Right lobe of liver (tissue), 4 donors: ENCODE measurements around the gene CA9.

Source experiments
- CTCF ChIP-seq, 4 donors: fragments of 200-600 bp in 3 of 4; fragments of 450-650 bp in 1 of 4; IDR thresholded peaks; one replicate each; pipeline versions ENCODE4 v1.5.1 to v1.8.0; 2016 to 2022; ENCODE audit warnings: antibody characterized with exemption in 4 of 4, mild to moderate bottlenecking in 2 of 4
- POLR2A ChIP-seq: fragments of 450-650 bp; IDR thresholded peaks from one replicate; pipeline ENCODE4 v1.6.1; 2017; ENCODE audit warnings: antibody characterized with exemption, mild to moderate bottlenecking
- donor health status: DM: no; HTN: no; CAD: no.
- donor health status: DM: no; HTN: no; CAD: no.
- donor health status: DM: no; HTN: yes; CAD: no.

GRCh38 chr9:35729700-35730485 is 56.2 kb downstream of the CA9 start:
- TF ChIP-seq POLR2A: no peak
- peak; percentile 31 to 39 (median 36) for TF ChIP-seq CTCF (IDR thresholded peaks at IDR 0.05)
